KBM-7 (cell line): ENCODE data around the gene C1QTNF12.

Experiments used
- DNase-seq: peaks from one replicate; pipeline ENCODE4 v3.0.0-alpha.2; 2015
- in situ Hi-C: fragments of 300-500 bp; cut with MboI; formaldehyde crosslinking; loops from 2 replicates; pipeline ENCODE4 v1.14.3; 2020; ENCODE audit warnings: low sequenced_read_pairs, low pct_unique_long_range_greater_than_20kb, mixed read lengths

The C1QTNF12 gene

DNA sequence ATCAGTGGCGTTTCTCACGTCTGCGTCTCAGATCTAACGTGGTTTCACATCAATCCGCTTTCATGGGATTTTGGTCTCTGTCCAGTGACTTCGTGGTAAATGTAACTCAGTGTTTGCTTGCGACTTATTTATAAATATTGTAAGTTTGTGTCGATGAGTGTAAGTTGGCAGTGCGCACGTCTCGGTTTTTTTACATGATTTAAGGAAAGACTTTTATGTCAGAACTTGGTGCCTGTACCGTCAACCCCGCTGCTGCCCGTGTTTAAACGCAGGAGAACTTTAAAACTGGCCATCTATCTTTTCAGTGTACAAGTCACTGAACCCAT is 13.0 kb downstream of the C1QTNF12 start:
- DNase-seq, result no peak
- in situ Hi-C loops, result loop anchor here (25.0 kb wide), 1 partner anchor 96 kb away; no protein-coding TSS in a partner anchor

GRCh38 chr1:1232796-1233566 is 13.5 kb downstream of the C1QTNF12 start:
- DNase-seq, result no peak
- in situ Hi-C loops, result loop anchor here (25.0 kb wide), 1 partner anchor 96 kb away; no protein-coding TSS in a partner anchor

DNA sequence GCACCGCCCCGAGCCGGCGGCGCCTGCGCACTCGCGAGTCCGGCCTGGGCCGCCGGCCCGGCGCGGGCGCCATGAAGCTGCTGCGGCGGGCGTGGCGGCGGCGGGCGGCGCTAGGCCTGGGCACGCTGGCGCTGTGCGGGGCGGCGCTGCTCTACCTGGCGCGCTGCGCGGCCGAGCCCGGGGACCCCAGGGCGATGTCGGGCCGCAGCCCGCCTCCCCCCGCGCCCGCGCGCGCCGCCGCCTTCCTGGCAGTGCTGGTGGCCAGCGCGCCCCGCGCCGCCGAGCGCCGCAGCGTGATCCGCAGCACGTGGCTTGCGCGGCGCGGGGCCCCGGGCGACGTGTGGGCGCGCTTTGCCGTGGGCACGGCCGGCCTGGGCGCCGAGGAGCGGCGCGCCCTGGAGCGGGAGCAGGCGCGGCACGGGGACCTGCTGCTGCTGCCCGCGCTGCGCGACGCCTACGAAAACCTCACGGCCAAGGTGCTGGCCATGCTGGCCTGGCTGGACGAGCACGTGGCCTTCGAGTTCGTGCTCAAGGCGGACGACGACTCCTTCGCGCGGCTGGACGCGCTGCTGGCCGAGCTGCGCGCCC is 14.2 kb downstream of the C1QTNF12 start, which contains the start of gene B3GALT6:
Gene B3GALT6 (plus strand): TSS at position 30 of the 588 bp plus-strand sequence. CDS start 42 bp downstream, at position 72.
- no peak for DNase-seq
- in situ Hi-C loops, result loop anchor here (25.0 kb wide), 1 partner anchor 95 kb away; no protein-coding TSS in a partner anchor

- DNase-seq, result peak; percentile 96
Measured at GRCh38 chr1:1231400-1232207, 14.9 kb downstream of the C1QTNF12 start, which contains the start of gene SDF4. Gene SDF4 (minus strand): TSS chr1:1232001. CDS start chr1:1228772, 3,229 bp downstream.

DNA sequence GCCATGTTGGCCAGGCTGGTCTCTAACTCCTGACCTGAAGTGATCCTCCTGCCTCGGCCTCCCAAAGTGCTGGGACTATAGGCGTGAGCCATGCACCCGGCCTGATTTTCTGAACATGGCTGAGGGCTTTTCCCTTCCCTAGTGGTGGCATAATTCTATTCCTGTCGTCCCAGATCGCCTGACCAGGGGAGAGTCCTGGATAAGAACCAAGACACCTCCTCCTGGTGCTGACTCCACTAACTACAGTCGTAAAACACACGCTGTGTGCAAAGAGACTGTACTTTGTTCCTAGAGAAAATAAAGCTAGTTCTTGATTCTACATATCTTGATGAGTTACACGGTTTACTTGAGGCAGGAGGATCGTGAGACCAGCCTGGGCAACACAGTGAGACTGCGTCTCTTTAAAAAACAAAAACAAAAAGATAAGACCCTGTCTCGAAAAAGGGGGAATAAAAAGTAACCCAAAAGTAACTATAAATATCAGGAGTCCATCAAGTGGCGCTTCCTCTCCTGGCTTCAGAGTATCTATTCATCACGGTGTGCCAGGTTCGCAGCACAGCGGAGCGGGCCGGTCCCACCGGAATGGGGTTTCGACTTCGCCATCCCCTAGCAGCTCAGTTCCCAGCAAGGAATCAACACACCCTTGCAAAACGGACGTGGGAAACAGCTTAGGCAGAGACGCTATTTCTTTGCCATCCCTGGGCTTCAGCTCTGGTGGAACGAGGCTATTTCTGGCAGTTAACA is 15.7 kb downstream of the C1QTNF12 start:
- in situ Hi-C loops, result loop anchor here (25.0 kb wide), 1 partner anchor 94 kb away; no protein-coding TSS in a partner anchor
- peak; percentile 44 for DNase-seq

More at GRCh38 chr1:1231400-1232207, 14.9 kb downstream of the C1QTNF12 start, which contains the start of gene SDF4:
- in situ Hi-C loops, result loop anchor here (25.0 kb wide), 1 partner anchor 94 kb away; no protein-coding TSS in a partner anchor

GRCh38 chr1:1229770-1230169 is 16.8 kb downstream of the C1QTNF12 start:
- in situ Hi-C loops, result loop anchor here (25.0 kb wide), 1 partner anchor 92 kb away; no protein-coding TSS in a partner anchor
- no peak for DNase-seq

- no peak for DNase-seq
- in situ Hi-C loops, result loop anchor here (25.0 kb wide), 1 partner anchor 91 kb away; no protein-coding TSS in a partner anchor
Measured at GRCh38 chr1:1228596-1229321, 17.8 kb downstream of the C1QTNF12 start.

- in situ Hi-C loops, result loop anchor here (25.0 kb wide), 1 partner anchor 91 kb away; no protein-coding TSS in a partner anchor
- DNase-seq, result no peak
Measured at GRCh38 chr1:1228187-1228586, 18.3 kb downstream of the C1QTNF12 start.

GRCh38 chr1:1227386-1227785 is 19.1 kb downstream of the C1QTNF12 start:
- in situ Hi-C loops, result loop anchor here (25.0 kb wide), 1 partner anchor 90 kb away; no protein-coding TSS in a partner anchor
- DNase-seq, result no peak

DNA sequence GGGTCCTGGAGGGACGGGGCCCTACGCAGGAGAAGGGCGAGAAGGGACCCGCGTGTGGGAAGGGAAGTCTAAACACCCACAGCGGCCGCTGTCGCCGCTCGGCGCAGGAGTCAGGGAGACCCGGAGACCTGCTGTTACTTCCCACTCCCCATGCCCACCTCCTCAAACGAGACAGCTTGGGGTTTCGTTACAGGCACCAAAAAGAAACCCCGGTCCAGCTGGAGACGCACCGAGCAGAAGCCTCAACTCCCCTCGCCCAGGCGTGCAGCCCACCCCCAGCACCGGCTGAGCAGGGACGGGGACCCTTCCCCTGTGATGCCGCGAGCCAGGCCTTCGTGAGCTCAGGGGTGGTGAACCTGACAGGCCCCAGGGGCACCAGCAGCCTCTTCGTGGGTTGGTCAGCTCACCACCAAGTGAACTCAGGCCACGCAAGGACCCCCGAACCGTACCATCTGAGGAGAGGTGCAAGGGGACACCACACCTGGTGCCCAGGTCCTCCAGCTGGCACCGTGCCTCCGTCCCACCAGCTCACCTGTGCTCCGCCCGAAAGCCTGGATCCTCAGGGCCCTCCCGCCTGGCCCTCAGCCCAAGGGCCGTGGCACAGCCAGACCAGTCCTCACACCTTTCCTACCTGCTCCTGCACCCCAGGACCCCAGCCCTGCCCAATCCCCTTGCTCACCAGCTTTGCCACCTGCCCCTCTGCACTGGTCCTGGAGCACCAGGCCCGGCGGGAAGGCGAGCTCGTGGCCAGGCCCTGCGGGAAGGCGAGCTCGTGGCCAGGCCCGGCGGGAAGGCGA is 19.8 kb downstream of the C1QTNF12 start:
- no peak for DNase-seq
- in situ Hi-C loops, result loop anchor here (25.0 kb wide), 1 partner anchor 89 kb away; no protein-coding TSS in a partner anchor

- no peak for DNase-seq
- in situ Hi-C loops, result loop anchor here (25.0 kb wide), 1 partner anchor 89 kb away; no protein-coding TSS in a partner anchor
Measured at GRCh38 chr1:1225913-1226312, 20.6 kb downstream of the C1QTNF12 start.

DNA sequence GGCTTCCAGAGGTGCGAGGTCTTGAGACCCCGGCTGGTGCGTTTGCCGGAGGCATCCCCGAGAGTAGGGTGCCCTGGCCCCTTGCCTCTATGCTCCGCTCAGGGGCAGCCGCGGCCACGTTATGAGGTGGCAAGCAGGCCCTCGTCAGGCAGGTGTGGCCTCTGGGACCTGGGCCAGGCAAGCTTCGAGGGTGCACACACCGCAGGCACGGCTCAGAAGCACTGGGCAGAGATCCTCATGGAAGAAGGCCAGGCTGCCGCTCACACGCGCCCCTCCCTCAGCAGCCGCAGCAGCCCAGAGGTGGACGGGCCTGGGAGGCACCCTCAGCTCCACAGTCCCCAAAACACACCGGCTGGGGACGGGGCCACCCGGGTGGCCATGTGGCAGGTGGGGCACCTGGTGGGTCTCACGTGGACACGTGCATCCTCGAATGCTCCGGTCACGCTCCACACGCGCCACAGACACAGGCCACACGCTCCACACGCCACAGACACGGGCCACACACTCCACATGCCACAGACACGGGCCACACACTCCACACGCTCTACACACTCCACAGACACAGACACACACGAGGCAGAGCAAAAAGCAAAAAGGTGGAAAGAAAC is 21.2 kb downstream of the C1QTNF12 start:
- no peak for DNase-seq
- in situ Hi-C loops, result loop anchor here (25.0 kb wide), 1 partner anchor 88 kb away; no protein-coding TSS in a partner anchor

GRCh38 chr1:1223891-1224290 is 22.6 kb downstream of the C1QTNF12 start:
- in situ Hi-C loops, result no loop called here
- no peak for DNase-seq

DNA sequence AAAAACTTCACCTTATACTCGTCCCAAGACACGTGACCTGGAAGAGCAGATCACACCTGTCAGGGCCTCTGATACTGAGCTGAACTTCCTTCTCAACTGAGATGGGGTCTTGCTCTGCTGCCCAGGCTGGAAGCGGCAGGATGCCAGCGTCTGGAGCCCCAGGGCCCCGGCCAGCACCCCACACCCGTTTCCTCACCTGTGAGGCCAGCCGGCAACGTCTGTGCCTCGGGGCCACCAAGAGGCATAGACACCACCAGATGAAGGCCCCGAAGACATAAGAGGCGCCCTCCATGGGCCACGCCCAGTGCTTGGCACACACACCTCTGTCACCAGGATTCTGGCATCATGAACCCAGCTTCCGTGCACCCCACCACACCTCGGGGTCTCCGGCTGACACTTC is 23.2 kb downstream of the C1QTNF12 start:
- DNase-seq, result no peak
- in situ Hi-C loops, result no loop called here

DNA sequence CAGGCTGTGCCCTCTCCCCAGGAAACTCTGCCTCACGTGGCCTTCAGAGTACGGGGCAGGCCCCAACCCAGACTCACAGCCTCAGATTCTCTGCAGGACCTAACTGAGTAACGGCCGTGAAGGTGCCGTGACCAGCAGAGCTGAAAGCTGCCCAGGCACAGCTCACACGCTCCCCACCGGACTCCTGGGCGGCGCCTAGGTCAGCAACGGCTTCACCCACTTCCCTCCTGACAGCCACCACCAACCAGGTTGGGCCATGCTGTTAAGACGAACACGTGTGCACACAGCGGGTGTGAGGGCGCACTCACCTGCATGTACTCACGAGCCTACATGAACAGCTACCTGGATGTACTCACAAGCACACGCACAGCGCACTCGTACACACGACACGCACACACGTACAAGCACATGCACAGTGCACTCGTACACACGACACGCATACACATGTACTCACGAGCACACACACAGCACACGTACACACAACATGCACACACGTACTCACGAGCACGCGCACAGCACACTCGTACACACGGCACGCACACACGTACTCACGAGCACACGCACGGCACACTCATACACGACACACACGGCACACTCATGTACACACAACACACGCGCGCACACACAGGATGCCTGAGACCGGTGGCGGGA is 23.8 kb downstream of the C1QTNF12 start:
- in situ Hi-C loops, result no loop called here
- DNase-seq, result no peak

DNA sequence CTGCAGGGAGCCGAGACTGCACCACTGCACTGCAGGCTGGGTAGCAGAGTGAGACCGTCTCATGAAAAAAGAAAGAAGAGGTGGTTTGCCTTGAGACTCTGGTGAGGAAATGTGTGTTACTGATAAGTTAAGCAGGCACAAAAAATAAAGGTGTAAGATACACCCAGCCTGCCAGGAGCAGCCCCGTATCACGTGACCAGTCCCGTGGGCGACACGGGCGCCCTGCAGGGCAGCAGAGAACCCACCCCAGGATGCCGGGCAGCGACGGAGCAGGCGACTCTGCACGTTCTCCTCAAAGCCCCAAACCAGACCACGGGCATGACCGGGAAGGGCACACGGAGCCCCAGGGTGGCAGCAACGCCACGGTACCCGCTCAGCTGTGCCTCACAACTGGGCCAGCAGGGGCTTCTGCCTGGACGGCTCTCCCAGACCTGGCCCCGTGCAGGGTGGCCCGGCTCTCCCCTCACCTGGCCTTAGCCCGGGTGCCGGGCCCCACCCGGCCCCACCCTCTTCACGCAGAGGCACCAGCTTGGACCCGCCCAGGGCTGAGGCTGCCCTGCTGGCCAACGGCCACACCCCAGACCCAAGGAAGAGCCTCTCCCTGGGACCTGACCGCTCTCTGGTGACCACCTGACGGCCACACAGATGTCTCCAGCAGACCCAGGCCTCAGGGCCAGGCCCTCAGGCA is 24.5 kb downstream of the C1QTNF12 start:
- in situ Hi-C loops, result no loop called here

More for the DNA sequence above, 24.5 kb downstream of the C1QTNF12 start:
- no peak for DNase-seq
